Central memory CD4-positive, alpha-beta T cell (primary cell): ENCODE measurements around the gene SMCHD1.
"Not testable (repeated sequence)": the region's sequence is repeated elsewhere in the genome, so short reads cannot be mapped to it uniquely, and the experiment has no call there.

Experiments
- DNase-seq: peaks from one replicate; pipeline ENCODE4 v3.0.0; 2022

SMCHD1 gene

DNA sequence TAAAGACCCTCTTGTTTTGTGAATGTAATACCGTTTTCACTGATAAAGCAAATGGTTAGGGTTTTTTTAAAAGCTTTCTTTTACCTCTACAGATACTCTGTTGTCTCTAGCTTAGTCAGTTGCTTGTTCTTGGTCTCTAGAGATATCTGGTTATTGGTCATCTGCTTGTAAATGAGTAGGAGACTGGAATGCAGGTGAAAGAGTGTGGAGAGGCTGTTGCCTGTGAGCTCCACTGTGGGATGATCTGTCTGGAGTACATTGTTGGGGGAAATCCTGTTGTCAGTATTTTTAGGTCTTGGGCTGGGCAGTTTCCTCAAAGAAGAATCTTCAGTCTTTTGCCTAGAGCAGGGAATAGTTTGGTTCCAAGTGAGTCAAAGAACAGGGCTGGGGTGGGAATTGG lies 67.7 kb downstream of the SMCHD1 start:
- DNase-seq = no peak

- DNase-seq = no peak
Measured at GRCh38 chr18:2729757-2730156, 74.2 kb downstream of the SMCHD1 start.

DNA sequence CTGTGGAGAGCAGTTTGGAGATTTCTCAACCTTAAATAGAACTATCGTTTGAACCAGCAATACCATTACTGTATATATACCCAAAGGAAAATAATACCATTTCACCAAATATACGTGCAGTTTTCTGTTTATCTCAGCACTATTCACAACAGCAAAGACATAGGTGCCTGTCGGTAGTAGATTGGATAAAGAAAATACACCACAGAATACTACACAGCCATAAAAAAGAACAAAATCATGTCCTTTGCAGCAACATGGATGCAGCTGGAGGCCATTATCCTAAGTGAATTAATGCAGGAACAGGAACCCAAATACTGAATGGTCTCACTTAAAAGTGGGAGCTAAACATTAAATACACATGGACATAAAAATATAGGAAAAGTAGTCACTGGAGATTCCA lies 81.3 kb downstream of the SMCHD1 start:
- no peak for DNase-seq

- not testable (repeated sequence) for DNase-seq
Measured at GRCh38 chr18:2740082-2740481, 84.6 kb downstream of the SMCHD1 start.

- DNase-seq = no peak
Measured at GRCh38 chr18:2746274-2746673, 90.7 kb downstream of the SMCHD1 start.

DNA sequence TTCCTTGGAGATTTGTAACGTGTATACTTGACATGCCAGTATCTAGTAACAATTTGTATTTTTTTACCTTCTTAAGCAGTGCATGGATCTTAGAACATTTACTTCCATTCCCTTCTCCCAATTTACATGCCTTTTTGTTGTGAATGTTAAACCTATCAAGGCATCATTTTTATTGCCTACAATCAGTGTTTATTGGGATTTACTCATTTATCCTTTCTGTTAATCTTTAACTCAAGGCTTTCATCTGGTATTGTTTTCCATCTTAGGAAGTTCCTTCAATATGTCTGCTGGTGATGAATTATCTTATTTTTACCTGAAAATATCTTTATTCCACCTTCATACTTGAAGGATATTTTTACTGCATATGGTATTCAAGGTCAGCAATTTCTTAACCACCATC lies 102.8 kb downstream of the SMCHD1 start:
- DNase-seq = no peak

DNA sequence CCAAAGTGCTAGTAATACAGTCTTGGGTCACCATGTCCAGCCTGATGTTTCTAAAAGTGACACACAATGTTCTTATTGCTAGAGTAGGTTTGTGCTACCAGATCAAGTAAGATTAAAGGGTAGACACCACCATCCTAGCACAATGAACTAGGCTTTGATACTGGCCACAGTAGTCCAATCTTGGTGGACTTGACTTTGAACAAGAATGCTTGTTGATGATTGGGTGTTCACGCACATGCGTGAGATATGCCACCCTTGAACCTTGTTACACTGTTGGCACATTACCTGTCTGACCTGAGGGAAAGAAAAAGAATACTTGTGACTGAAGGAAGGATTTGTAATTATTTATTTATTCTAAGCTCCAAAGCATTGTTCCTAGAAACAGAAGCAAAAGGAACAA lies 119.1 kb downstream of the SMCHD1 start:
- DNase-seq = no peak

DNA sequence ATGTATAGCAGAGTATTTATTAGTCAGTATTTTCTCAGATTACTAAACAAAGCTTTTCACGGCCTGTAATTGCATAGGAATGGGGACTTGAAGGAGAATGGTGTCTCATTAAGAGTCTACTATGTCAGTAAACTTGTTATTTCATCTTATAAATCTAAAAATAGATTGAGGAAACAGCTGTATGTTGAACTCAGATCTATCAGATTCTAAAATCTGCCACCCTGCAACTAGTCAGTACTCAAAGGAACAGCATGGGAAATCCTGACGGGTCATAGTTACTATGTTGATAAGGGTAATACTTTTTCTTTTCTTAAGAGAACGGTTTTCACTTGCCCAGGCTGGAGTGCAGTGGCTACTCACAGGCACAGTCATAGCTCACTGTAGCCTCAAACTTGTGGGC lies 121.1 kb downstream of the SMCHD1 start:
- DNase-seq = no peak

GRCh38 chr18:2777241-2777640 lies 121.7 kb downstream of the SMCHD1 start:
- no peak for DNase-seq

DNA sequence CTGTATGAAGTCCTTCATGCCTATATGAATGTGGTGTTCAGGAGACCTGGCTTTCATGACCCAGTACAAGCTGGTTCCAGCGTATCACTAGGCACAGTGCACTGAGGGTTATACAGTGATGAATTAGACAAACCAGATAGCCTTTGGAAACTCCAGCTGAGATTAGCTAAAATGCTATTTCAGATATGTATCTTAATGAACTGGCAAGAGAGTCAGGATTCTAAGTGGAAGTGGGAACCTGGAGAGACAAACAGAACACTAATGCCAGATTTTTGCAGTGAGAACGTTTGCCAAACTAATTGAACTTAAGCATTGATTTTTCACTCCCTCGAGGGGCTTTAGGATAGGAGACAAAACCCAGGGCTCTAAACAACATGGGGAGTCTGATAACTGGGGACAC lies 125.2 kb downstream of the SMCHD1 start:
- DNase-seq = no peak

DNA sequence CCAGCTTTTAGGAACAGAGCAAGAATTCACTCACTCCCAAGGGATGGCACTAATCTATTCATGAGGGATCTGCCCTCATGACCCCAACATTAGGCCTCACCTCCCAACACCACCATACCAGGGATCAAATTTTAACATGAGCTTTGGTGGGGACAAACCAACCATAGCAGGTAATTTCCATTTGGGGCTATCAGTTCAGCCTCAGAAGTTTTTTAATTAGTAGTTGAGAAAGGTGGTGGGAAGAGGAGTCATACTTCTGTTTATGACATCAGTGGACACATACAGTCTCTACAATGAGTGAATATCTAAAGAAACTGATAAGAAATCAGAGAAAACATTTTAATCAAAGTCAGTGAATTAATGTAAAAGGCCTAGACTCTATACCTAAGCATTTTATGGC lies 131.7 kb downstream of the SMCHD1 start:
- no peak for DNase-seq

DNA sequence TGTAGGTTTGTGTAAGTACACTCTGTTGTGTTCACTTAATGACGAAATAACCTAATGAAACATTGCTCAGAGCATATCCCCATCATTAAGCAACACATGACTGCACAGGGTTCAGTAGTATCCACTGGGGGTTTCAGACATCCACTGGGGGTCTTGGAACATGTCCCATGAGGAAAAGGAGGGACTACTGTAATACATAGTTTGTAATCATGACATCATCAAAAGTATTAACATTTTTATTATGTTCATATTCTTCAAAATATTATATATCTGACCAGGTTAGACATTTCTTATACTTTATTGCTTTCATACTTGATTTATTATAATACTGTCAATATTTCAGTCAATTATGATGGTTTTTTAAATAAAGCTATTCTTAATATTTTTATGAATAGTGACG lies 136.9 kb downstream of the SMCHD1 start:
- DNase-seq = no peak

- no peak for DNase-seq
Measured at GRCh38 chr18:2794159-2794558, 138.6 kb downstream of the SMCHD1 start.

- DNase-seq = no peak
Measured at GRCh38 chr18:2797951-2798350, 142.4 kb downstream of the SMCHD1 start.

DNA sequence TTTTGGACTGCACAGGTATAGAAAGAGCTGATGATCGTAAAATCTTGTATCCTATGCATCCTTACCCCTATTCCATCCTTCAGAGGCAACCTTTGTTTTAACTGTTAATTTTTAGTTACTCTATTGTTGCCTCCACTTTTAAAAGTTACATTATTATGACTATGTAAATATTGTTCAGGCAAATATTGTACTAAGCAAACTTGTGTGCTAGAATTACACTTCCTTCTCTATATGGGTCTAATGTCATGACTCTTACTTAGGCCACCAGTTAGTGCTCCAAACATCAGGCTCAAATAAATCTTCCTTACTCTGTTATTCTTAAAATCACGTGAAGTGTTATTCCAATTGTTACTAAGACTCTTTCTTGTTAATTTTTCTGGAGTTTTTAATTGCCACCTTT lies 143.8 kb downstream of the SMCHD1 start:
- no peak for DNase-seq

GRCh38 chr18:2805970-2806943 lies 150.7 kb downstream of the SMCHD1 start:
- DNase-seq = no peak

- DNase-seq = not testable (repeated sequence)
Measured at GRCh38 chr18:2808640-2809039, 153.1 kb downstream of the SMCHD1 start.

- not testable (repeated sequence) for DNase-seq
Measured at GRCh38 chr18:2809666-2810183, 154.2 kb downstream of the SMCHD1 start.

GRCh38 chr18:2811416-2811815 lies 155.9 kb downstream of the SMCHD1 start:
- DNase-seq = no peak

DNA sequence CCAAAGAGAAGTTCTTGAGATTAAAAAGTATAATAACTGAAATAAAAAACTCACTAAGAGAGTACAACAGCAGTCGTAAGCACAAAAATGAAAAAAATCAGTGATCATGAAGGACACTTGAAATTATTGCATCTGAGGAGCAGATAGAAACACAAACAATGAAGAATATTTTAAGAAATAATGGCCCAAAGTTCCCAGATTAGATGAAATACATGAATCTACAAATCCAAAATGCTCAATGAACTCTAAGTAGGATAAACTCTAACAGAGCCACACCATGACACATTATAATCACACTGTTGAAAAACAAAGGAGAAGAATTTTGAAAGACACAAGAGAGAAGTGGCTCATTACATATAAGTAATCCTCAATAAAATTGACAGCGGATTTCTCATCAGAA lies 159.4 kb downstream of the SMCHD1 start:
- DNase-seq = no peak

DNA sequence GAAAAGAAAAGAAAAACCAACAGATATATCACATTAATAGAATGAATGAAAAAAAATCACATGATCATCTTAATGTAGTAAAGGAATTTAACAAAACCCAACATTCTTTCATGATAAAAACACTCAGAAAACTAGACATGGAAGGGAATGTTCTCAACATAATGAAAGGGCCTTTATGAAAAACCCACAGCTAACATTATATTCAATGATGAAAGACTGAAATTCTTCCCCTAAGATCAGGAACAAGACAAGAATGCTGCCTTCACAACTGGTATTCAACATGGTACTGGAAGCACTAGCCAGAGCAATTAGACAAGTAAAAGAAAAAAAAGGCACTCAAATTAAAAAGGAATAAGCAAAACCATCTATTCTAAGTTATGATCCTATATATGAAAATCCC lies 162.8 kb downstream of the SMCHD1 start:
- DNase-seq = no peak

DNA sequence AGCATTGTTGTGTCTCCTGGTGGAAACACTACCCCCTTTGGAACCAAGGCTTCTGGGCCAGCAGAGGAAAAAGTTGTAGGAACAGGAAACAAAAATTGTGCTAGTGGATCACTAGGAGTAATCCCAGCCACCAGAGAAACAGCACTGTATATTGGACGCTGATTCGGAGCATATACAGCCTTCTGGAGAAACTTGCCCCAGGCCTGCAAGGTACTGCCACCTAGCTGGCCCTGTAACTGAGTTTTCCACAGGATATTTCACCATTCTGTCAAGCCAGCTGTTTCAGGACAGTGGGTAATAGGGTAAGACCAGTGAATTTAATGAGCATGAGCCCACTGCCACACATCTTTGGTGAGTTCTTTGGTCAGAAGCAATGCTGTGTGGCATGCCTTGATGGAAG lies 166.2 kb downstream of the SMCHD1 start:
- no peak for DNase-seq

- no peak for DNase-seq
Measured at GRCh38 chr18:2822213-2822921, 166.8 kb downstream of the SMCHD1 start.

DNA sequence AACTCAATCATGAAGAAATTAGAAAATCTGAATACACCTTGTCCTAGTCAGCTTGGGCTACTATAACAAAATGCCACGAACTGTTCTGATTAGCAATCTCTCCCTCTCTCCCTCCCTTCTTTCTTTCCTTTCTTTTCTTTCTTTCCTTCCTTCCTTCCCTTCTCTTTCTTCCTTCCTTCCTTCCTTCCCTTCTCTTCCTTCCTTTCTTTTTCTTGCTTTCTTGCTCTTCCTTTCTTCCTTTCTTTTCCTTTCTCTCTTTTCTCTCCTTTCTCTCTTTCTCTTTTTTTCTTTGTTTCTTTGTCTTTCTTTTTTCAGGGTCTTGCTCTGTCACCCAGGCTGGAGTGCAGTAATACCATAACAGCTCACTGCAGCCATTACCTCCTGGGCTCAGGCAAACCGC lies 167.7 kb downstream of the SMCHD1 start:
- no peak for DNase-seq
